ENCODE results near the gene MAP3K8. TPM values are rescaled to one million over a fixed set of nuclear protein-coding genes. Genes with fewer than 3 reads are reported as not detected.

MAP3K8 gene
- total and polyA plus RNA-seq, 2 of the 8 experiments (the other 6 are each of a cell fraction or from before 2014, with no cell fraction given), result 5.6 to 6.0 TPM

GRCh38 chr10:30455816-30456215 is 21.8 kb downstream of the MAP3K8 start (continued):
- TF ChIP-seq RBBP5 (IDR thresholded peaks at IDR 0.05; ENCODE audit: borderline replicate concordance, low read depth, low read length) (no peak), KDM1A (IDR thresholded peaks at IDR 0.05; ENCODE audit: borderline replicate concordance, low read length) (no peak), CHD1 (IDR thresholded peaks at IDR 0.05; ENCODE audit: low read depth, low read length) (no peak), TEAD4 (IDR thresholded peaks at IDR 0.05; ENCODE audit: low read depth, low read length) (no peak), SP1 (IDR thresholded peaks at IDR 0.05; ENCODE audit: low read depth, low read length) (no peak)

All from H1 (cell line).